Amniotic epithelial cell (primary cell): ENCODE measurements around the gene ST3GAL4.
A peak's percentile ranks its signal among the peaks of the same experiment; 100 is the strongest.

Source experiments
- DNase-seq: peaks from one replicate; pipeline ENCODE4 v3.0.0-alpha.2; 2010; ENCODE audit warnings: low read depth

Gene ST3GAL4

DNA sequence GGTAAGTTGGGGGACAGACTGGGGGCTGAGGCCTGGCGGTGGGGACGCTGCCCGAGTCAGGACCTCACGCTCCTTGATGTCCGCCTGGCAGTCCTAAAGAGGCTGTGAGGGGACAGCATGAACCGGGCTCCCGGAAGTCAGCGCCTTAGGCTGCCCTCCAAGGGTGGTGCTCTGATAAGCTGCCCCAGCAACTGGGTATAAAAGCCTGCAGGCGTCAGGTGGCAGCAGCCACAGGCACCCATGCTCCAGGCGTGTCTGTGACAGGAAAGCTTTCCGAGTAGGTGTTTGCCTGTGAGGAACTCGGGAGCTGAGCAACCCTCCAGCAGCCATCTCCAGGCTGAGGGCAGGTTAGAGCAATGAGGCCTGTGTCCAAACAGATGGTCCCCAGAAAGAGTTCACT lies 53.0 kb downstream of the ST3GAL4 start:
- DNase-seq = no peak

- no peak for DNase-seq
Observed at GRCh38 chr11:126408901-126409619, 53.6 kb downstream of the ST3GAL4 start.

GRCh38 chr11:126409620-126409985 lies 54.1 kb downstream of the ST3GAL4 start:
- no peak for DNase-seq

GRCh38 chr11:126410649-126411048 lies 55.2 kb downstream of the ST3GAL4 start:
- peak; percentile 20 for DNase-seq

- DNase-seq = no peak
Observed at GRCh38 chr11:126411971-126412381, 56.5 kb downstream of the ST3GAL4 start.

DNA sequence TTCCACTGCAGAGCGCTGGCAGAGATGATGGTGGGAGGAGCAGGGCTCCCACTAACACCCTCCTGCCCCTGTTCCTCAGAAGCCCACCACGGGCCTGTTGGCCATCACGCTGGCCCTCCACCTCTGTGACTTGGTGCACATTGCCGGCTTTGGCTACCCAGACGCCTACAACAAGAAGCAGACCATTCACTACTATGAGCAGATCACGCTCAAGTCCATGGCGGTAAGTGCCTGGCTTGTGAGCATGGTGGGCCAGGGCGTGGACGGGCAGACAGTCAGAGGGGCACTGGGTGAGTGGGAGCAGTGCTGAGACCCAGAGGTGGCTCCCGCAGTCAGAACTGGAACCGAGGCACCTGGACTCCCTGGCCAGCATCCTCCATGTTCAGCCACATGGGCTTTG lies 57.9 kb downstream of the ST3GAL4 start:
- no peak for DNase-seq

DNA sequence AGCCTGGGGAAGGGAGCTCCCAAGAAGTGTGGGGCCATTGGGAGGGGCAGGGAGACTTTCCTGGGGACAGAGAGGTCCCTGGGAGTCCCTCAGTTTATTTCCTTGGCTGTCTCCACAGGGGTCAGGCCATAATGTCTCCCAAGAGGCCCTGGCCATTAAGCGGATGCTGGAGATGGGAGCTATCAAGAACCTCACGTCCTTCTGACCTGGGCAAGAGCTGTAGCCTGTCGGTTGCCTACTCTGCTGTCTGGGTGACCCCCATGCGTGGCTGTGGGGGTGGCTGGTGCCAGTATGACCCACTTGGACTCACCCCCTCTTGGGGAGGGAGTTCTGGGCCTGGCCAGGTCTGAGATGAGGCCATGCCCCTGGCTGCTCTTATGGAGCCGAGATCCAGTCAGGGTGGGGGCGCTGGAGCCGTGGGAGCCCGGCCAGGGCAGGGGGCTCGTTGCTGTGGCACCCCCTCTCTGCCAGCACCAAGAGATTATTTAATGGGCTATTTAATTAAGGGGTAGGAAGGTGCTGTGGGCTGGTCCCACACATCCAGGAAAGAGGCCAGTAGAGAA lies 58.4 kb downstream of the ST3GAL4 start:
- no peak for DNase-seq

- DNase-seq = no peak
Observed at GRCh38 chr11:126414615-126415014, 59.1 kb downstream of the ST3GAL4 start.

DNA sequence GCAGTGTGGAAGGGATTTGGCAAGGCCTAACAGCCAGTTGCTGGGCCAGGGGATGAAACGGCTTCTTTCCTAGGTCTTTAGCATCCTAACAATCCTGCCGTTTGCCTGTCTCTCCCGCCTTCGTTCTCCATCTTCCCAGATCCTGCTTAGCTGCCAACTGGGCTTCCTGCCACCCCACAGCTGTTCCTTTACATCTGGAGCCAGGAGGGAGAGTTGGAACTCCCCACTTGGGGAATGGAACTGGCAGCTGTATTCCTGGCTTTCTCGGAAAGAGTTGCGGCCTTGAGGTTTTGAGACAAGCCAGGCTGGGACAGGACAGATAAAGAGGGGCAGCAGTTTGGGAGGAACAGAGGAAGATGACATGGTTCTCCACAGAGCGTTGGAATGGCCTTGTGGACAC lies 59.6 kb downstream of the ST3GAL4 start:
- DNase-seq = no peak

- no peak for DNase-seq
Observed at GRCh38 chr11:126415669-126416420, 60.4 kb downstream of the ST3GAL4 start.

- peak; percentile 76 for DNase-seq
Observed at GRCh38 chr11:126416542-126417090, 61.1 kb downstream of the ST3GAL4 start.

GRCh38 chr11:126417091-126417862 lies 61.8 kb downstream of the ST3GAL4 start:
- DNase-seq = no peak

GRCh38 chr11:126418887-126419286 lies 63.4 kb downstream of the ST3GAL4 start:
- DNase-seq = no peak

GRCh38 chr11:126419801-126420697 lies 64.6 kb downstream of the ST3GAL4 start:
- DNase-seq = peak; percentile 47

GRCh38 chr11:126420698-126421256 lies 65.3 kb downstream of the ST3GAL4 start:
- no peak for DNase-seq

GRCh38 chr11:126421271-126421671 lies 65.8 kb downstream of the ST3GAL4 start:
- no peak for DNase-seq

DNA sequence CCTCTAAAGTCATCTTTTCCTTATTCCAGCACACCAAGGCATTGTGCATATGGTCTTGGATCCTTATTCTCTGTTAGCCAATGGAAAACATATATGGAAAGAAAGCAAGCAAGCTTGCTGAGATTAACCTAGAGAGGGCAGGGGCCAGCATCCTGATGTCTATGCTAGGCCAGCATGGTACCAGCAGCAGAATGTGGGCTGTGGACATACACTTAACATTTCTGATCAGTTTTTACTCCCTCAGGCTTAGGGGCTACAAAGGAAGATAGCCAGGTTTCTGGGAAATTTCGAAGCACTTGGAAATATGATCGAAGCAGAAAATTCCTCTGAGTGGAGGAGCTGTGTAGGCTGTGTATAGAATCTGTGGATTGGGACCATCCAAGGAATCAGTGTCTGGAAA lies 67.0 kb downstream of the ST3GAL4 start:
- DNase-seq = no peak

GRCh38 chr11:126423154-126423553 lies 67.7 kb downstream of the ST3GAL4 start:
- DNase-seq = no peak

- DNase-seq = no peak
Observed at GRCh38 chr11:126423743-126424142, 68.3 kb downstream of the ST3GAL4 start.

DNA sequence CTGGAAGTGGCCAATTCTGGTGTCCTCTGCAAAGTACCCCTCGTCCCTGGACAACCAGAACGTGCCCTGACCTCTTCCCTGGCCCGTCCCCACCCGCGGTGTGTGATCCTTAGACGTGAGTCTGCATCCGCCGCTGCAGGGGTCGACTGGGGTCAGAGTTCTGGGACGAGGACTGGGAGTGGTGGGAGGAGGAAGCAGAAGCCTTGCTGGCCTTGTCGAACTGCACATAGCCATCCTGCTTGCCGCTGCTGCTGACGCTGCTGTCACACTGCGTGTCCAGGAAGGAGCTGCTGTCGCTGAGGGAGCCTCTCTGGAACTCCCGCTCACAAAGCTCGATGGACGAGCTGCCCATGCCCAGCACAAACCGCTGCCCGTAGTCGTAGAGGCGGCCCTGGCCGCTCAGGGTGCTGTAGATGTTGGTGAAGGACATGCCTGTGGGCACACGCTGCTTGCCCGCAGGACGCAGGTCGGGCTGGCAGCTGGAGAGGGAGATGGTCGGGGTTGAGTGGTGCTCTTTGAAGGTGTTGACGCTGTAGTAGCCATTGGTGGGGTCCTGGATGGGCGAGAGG lies 69.1 kb downstream of the ST3GAL4 start:
- no peak for DNase-seq
